ENCODE results near the gene MRGPRD. TPM values are rescaled to one million over a fixed set of nuclear protein-coding genes. Genes with fewer than 3 reads are reported as not detected.

Gene MRGPRD, protein sequence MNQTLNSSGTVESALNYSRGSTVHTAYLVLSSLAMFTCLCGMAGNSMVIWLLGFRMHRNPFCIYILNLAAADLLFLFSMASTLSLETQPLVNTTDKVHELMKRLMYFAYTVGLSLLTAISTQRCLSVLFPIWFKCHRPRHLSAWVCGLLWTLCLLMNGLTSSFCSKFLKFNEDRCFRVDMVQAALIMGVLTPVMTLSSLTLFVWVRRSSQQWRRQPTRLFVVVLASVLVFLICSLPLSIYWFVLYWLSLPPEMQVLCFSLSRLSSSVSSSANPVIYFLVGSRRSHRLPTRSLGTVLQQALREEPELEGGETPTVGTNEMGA
- not detected for polyA plus RNA-seq (2013, experiment 1 of 2)
- not detected for polyA plus RNA-seq (2013, experiment 2 of 2)

DNA sequence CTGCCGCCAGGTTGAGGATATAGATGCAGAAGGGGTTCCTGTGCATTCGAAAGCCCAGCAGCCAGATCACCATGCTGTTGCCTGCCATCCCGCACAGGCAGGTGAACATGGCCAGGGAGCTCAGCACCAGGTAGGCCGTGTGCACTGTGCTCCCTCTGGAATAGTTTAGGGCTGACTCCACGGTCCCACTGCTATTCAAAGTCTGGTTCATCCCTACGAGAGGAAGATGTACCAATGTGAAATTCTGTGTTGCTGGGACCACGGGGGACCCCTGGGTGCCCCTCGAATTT is at the start of gene MRGPRD:
MRGPRD (minus strand) TSS at position 211 of the 290 bp plus-strand sequence; CDS start at position 211, 0 bp downstream.
- Histone ChIP-seq H3K79me1 (ENCODE audit: low read length) (no peaks in the 10 kb centered on the region), H3K4me3 (ENCODE audit: low read length) (no peak within 1 kb of the TSS), H2AK5ac (ENCODE audit: low read length) (no peak within 1 kb of the TSS), H3K4me2 (ENCODE audit: low read length) (no peak within 1 kb of the TSS), H4K5ac (ENCODE audit: low read length) (no peak within 1 kb of the TSS), H2BK120ac (ENCODE audit: low read depth, low read length) (no peak within 1 kb of the TSS), H3K18ac (ENCODE audit: low read length) (no peak within 1 kb of the TSS), H3K27me3 (ENCODE audit: insufficient read depth, low read length, poor library complexity) (no peaks in the 10 kb centered on the region), H4K8ac (ENCODE audit: low read depth, low read length) (no peak within 1 kb of the TSS), H3K27ac (ENCODE audit: low read depth, low read length) (no peak within 1 kb of the TSS), H3K56ac (ENCODE audit: low read length) (no peak within 1 kb of the TSS), H2BK5ac (ENCODE audit: low read length) (no peak within 1 kb of the TSS), H3K4me1 (ENCODE audit: control insufficient read depth, low read depth, low read length) (no peaks in the 10 kb centered on the region), H3K36me3 (ENCODE audit: control insufficient read depth, insufficient read depth, low read length) (no peaks in the 10 kb centered on the region), H3K79me2 (ENCODE audit: control insufficient read depth, insufficient read depth, low read length) (no peaks in the 10 kb centered on the region), H3K23ac (ENCODE audit: low read length) (no peak within 1 kb of the TSS), H3K4ac (ENCODE audit: low read depth, low read length) (no peak within 1 kb of the TSS), H3K9ac (ENCODE audit: low read length) (no peak within 1 kb of the TSS), H2BK15ac (replicated peaks; ENCODE audit: low read depth) (no peak within 1 kb of the TSS)
- WGBS (ENCODE audit: extremely low coverage, insufficient coverage, low lambda C conversion rate), result no CpG with 5 or more reads among the region's 8 CpGs
- no peak for DNase-seq

DNA sequence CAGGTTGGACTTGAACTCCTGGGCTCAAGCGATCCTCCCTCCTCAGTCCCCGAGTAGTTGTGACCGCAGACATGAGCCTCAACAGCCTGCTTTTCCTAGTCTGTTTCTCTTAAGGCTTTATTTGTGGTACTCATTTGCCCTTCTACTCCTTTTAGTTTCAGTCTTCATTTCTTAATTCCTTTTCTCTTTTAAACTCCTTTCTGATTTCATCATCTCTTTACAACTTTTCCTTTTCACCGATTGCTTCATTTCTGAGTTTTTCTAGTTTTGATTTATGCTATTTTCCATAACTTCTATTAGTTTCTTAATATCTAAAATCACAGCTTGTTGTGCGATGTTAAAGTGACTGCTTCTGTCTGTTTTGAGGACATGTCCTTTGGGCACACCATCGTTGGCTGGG is 49.5 kb upstream of the MRGPRD start:
- Histone ChIP-seq H4K8ac (ENCODE audit: low read depth, low read length) (no peak overlapping the region), H3K23ac (ENCODE audit: low read length) (no peak overlapping the region), H2AK5ac (ENCODE audit: low read length) (no peak overlapping the region), H3K4me2 (ENCODE audit: low read length) (no peak overlapping the region), H3K4me3 (ENCODE audit: low read length) (no peak overlapping the region), H2BK5ac (ENCODE audit: low read length) (no peak overlapping the region), H3K79me2 (ENCODE audit: control insufficient read depth, insufficient read depth, low read length) (no peaks in the 10 kb centered on the region), H3K36me3 (ENCODE audit: control insufficient read depth, insufficient read depth, low read length) (no peaks in the 10 kb centered on the region), H3K18ac (ENCODE audit: low read length) (no peak overlapping the region), H2BK15ac (replicated peaks; ENCODE audit: low read depth) (no peak overlapping the region), H3K56ac (ENCODE audit: low read length) (no peak overlapping the region), H3K27ac (ENCODE audit: low read depth, low read length) (no peak overlapping the region), H2BK120ac (ENCODE audit: low read depth, low read length) (no peak overlapping the region), H4K5ac (ENCODE audit: low read length) (no peak overlapping the region), H3K4me1 (ENCODE audit: control insufficient read depth, low read depth, low read length) (no peaks in the 10 kb centered on the region), H3K9ac (ENCODE audit: low read length) (no peak overlapping the region), H3K27me3 (ENCODE audit: insufficient read depth, low read length, poor library complexity) (no peaks in the 10 kb centered on the region), H3K79me1 (ENCODE audit: low read length) (no peaks in the 10 kb centered on the region), H3K4ac (ENCODE audit: low read depth, low read length) (no peak overlapping the region)
- 100% methylated on average over 1 of the region's 6 CpGs for WGBS (ENCODE audit: extremely low coverage, insufficient coverage, low lambda C conversion rate)
- DNase-seq, result no peak

DNA sequence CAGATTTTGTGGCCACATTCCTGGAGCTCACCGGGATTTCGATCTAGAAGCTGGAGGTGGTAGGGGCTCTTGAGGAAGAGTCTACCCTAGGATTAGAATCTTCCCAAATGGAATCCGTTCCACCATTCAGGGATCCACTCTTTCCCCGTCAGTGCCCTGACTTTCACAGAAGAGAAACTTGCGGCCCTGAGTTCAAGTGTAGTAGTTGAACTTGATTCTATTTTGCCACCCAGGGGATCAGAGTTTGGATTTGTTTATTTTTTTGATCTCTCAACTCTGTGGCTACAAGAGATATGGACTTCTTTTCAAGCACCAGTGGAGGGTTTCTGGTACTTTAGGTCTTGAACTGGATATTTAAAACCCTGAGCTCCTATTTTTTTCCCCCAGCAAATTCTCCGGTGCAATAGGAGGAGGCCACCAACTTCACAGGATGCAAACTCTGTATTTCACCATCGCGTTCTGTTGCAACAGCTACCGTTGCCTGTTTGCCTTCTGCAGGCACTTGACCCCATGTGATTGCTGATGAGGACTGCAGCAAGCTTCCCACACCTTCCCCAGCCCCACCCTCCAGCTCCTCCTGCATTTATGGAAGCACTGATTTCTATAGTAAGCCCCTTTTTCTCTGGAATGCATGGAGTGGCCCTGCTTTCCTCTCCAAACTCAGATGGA is 47.1 kb upstream of the MRGPRD start:
- Histone ChIP-seq H3K79me2 (ENCODE audit: control insufficient read depth, insufficient read depth, low read length) (no peaks in the 10 kb centered on the region), H2BK5ac (ENCODE audit: low read length) (no peak overlapping the region)

DNA sequence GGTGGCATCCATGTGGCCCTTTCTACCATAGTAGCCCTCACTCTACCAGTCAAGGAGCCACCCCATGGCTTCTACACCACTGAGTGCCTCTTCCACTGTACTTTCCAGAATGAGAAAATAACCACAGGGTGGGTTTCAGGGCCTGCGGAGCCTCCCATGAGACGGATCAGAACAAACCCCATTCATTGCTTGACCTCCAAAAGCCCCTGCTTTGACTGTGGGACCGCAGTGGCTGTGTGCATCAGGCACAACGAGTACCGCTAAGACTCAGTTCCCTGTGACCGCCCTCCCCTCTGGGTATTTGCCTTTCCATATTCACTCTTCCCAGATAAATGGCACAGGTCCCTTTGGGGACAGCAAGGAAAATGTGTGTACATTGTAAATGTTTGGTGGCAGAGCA is 43.7 kb upstream of the MRGPRD start:
- Histone ChIP-seq H3K79me2 (ENCODE audit: control insufficient read depth, insufficient read depth, low read length) (no peaks in the 10 kb centered on the region), H2BK5ac (ENCODE audit: low read length) (no peak overlapping the region), H3K9ac (ENCODE audit: low read length) (no peak overlapping the region), H3K27ac (ENCODE audit: low read depth, low read length) (no peak overlapping the region), H3K36me3 (ENCODE audit: control insufficient read depth, insufficient read depth, low read length) (no peaks in the 10 kb centered on the region), H2AK5ac (ENCODE audit: low read length) (no peak overlapping the region), H4K8ac (ENCODE audit: low read depth, low read length) (no peak overlapping the region), H3K4ac (ENCODE audit: low read depth, low read length) (no peak overlapping the region), H3K4me2 (ENCODE audit: low read length) (no peak overlapping the region), H3K18ac (ENCODE audit: low read length) (no peak overlapping the region), H3K56ac (ENCODE audit: low read length) (no peak overlapping the region), H2BK120ac (ENCODE audit: low read depth, low read length) (no peak overlapping the region), H3K27me3 (ENCODE audit: insufficient read depth, low read length, poor library complexity) (no peaks in the 10 kb centered on the region), H3K23ac (ENCODE audit: low read length) (no peak overlapping the region), H3K79me1 (ENCODE audit: low read length) (no peaks in the 10 kb centered on the region), H2BK15ac (replicated peaks; ENCODE audit: low read depth) (no peak overlapping the region), H4K5ac (ENCODE audit: low read length) (no peak overlapping the region), H3K4me3 (ENCODE audit: low read length) (no peak overlapping the region), H3K4me1 (ENCODE audit: control insufficient read depth, low read depth, low read length) (no peaks in the 10 kb centered on the region)
- no CpG with 5 or more reads among the region's 6 CpGs for WGBS (ENCODE audit: extremely low coverage, insufficient coverage, low lambda C conversion rate)
- DNase-seq, result no peak

More for the DNA sequence above, 47.1 kb upstream of the MRGPRD start:
- H2AK5ac ChIP-seq (ENCODE audit: low read length), result no peak overlapping the region
- no peak overlapping the region for H3K4me2 ChIP-seq (ENCODE audit: low read length)
- H4K8ac ChIP-seq (ENCODE audit: low read depth, low read length), result no peak overlapping the region
- no peak overlapping the region for H3K27ac ChIP-seq (ENCODE audit: low read depth, low read length)
- no peaks in the 10 kb centered on the region for H3K4me1 ChIP-seq (ENCODE audit: control insufficient read depth, low read depth, low read length)
- DNase-seq, result no peak
- no peak overlapping the region for H3K9ac ChIP-seq (ENCODE audit: low read length)
- no peak overlapping the region for H3K23ac ChIP-seq (ENCODE audit: low read length)
- no peaks in the 10 kb centered on the region for H3K79me1 ChIP-seq (ENCODE audit: low read length)
- H4K5ac ChIP-seq (ENCODE audit: low read length), result no peak overlapping the region
- no peak overlapping the region for H2BK15ac ChIP-seq (replicated peaks; ENCODE audit: low read depth)
- H3K18ac ChIP-seq (ENCODE audit: low read length), result no peak overlapping the region
- H3K36me3 ChIP-seq (ENCODE audit: control insufficient read depth, insufficient read depth, low read length), result no peaks in the 10 kb centered on the region
- no peak overlapping the region for H3K56ac ChIP-seq (ENCODE audit: low read length)
- H2BK120ac ChIP-seq (ENCODE audit: low read depth, low read length), result no peak overlapping the region
- no peak overlapping the region for H3K4ac ChIP-seq (ENCODE audit: low read depth, low read length)
- no peak overlapping the region for H3K4me3 ChIP-seq (ENCODE audit: low read length)
- WGBS (ENCODE audit: extremely low coverage, insufficient coverage, low lambda C conversion rate), result no CpG with 5 or more reads among the region's 9 CpGs
- no peaks in the 10 kb centered on the region for H3K27me3 ChIP-seq (ENCODE audit: insufficient read depth, low read length, poor library complexity)

DNA sequence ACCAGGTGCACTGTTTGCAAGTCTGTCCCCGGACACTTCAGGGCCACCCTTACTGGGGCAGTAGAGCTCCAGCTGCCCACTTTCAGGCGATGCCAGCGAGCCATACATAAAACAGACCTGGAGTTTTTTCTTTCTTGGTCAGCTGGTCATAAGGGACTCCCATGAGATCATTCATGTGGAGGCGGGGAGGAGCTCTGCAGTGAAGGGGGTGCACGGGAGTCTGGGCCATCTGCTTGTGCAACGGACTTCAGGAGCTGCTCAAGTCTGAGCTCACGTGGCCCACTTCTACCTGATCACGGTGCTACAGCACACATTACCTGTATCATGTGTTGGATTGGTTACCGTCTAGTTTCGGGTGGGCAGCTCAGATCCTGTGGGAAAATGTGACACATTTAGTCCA is 41.5 kb upstream of the MRGPRD start:
- Histone ChIP-seq H4K5ac (ENCODE audit: low read length) (no peak overlapping the region), H3K23ac (ENCODE audit: low read length) (no peak overlapping the region), H3K79me2 (ENCODE audit: control insufficient read depth, insufficient read depth, low read length) (no peaks in the 10 kb centered on the region), H3K4ac (ENCODE audit: low read depth, low read length) (no peak overlapping the region), H3K56ac (ENCODE audit: low read length) (no peak overlapping the region), H2AK5ac (ENCODE audit: low read length) (no peak overlapping the region), H2BK5ac (ENCODE audit: low read length) (no peak overlapping the region), H3K18ac (ENCODE audit: low read length) (no peak overlapping the region), H2BK15ac (replicated peaks; ENCODE audit: low read depth) (no peak overlapping the region), H3K27me3 (ENCODE audit: insufficient read depth, low read length, poor library complexity) (no peaks in the 10 kb centered on the region), H3K9ac (ENCODE audit: low read length) (no peak overlapping the region), H3K4me2 (ENCODE audit: low read length) (no peak overlapping the region), H3K27ac (ENCODE audit: low read depth, low read length) (no peak overlapping the region), H2BK120ac (ENCODE audit: low read depth, low read length) (no peak overlapping the region), H4K8ac (ENCODE audit: low read depth, low read length) (no peak overlapping the region), H3K4me1 (ENCODE audit: control insufficient read depth, low read depth, low read length) (no peaks in the 10 kb centered on the region), H3K36me3 (ENCODE audit: control insufficient read depth, insufficient read depth, low read length) (no peaks in the 10 kb centered on the region), H3K79me1 (ENCODE audit: low read length) (no peaks in the 10 kb centered on the region), H3K4me3 (ENCODE audit: low read length) (no peak overlapping the region)
- no CpG with 5 or more reads among the region's 10 CpGs for WGBS (ENCODE audit: extremely low coverage, insufficient coverage, low lambda C conversion rate)
- DNase-seq, result no peak

Measured in mesendoderm (in vitro differentiated cells).